ENCODE data around the gene GALNT6.
A peak's percentile ranks its signal among the peaks of the same experiment; 100 is the strongest.

The GALNT6 gene

DNA sequence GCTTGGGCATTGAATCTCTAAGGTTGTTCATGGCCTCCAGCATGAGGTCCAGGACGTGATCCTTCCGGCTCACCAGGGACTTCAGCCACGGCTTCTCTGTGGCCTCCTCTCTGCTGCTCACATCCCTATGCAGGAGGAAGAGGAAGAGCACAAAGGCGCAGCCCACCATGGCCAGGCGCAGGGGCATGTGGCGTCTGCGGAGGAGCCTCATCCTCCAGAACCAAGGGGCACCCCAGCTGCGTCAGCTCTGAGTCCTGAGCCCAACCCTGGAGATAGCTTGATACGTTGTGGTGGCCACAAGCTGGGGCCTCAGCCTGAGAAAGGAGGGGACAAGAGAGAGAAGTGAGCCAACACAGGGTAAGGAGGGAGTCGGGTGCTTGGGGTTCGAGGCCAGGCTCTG is 11.6 kb downstream of the GALNT6 start:
- DNase-seq, result no peak

DNA sequence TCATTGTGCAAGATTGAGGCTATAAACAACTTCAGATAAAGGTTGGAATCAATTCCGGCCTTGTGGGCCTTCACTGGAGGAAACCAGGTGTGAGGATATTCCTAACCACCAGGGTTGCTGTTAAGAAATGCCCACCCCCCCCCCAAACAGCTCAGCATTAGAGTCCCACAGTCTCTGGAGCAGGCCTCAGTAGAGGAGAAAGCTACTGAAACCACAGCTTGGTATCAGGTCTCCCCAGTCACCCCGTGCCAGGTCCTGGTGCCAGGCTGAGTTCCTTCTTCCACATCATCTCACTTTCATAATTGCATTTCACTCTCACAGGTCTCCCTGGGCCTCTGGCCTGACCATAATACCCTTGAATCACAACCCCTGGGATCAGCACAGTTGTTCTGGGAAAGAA is 12.5 kb downstream of the GALNT6 start:
- DNase-seq, result no peak

DNA sequence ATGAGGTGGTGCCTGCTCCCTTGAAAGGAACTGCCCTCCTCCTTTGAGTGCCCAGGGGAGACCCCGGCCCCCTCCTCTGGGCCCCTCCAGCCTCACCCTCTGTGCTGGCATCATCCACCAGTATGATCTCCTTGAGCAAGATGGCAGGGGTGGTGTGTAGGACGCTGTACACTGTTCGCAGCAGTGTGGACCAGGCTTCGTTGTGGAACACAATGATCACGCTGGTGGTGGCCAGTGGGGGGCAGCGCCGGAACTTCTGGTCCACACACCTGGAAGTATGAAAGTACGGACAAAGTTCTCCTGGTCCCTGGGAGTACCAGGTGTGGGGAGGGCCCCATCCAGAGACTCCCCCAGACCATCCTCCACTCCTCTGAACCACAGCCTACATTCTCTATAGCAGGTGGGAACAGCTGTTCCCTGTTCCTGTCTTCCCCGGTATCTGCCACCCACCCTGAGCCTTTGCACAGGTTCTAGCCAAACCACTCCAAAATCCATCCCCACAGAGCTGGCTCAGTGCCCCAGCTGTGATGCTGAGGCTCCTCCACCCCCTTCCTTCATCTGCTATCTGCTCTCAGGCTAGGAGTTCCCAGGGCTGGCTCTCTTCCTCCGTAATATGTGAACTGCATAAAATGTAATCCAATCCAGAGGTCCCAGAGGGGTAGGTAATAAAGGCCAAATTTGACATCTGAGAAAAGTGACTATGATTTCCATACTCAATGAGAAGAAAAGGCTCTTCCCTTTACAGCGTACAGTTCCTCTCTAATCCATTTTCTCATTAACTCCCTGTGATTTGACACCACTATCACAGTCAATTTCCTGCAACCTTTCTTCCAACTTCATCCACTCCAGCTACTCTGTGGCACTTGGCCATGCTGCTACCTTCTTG is 13.9 kb downstream of the GALNT6 start:
- DNase-seq, result peak; percentile 84

DNA sequence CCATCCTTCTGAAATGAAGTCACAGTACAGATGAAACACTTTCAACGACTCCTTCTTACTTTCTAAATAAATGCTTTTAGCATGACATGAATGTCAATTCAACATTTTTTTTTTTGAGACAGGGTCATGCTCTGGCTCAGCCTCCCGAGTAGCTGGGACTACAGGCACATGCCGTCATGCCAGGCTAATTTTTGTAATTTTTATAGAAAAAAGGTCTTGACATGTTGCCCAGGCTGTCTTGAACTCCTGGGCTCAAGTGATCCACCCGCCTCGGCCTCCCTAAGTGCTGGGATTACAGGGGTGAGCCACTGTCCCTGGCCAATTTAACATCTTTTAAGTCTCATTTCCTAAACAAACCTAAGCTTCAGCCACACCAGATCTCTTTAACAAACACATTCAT is 16.4 kb downstream of the GALNT6 start:
- DNase-seq, result no peak

DNA sequence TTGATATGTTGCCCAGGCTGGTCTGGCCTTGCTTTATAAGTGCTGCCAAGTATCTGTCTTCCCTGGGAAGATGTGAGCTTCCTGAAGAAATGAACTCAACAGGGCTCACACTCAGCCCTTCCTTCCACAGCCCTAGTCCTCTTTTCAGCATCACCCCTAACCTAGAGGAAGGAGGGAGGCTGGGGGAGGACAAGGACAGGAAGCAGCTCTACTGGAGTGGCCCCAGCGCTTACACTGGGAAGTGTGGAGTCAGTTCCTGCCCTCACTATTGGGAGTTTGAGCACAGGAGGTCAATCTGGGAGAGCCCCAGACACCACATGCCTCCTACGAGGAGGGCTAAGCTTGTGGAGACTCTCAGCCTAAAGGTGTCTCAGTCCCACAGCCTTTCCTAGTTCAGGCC is 16.8 kb downstream of the GALNT6 start:
- DNase-seq, result no peak

DNA sequence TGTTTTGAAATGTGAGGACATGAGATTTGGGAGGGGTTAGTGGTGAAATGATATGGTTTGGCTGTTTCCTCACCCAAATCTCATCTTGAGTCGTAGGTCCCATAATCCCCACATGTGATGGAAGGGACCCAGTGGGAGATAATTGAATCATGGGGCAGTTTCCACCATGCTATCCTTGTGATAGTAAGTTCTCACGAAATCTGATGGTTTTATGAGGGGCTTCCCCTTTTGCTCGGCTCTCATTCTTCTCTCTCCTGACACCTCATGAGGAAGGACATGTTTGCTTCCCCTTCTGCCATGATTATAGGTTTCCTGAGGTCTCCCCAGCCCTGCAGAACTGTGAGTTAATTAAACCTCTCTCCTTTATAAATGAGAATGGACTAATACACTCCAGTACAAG is 18.0 kb downstream of the GALNT6 start:
- DNase-seq, result no peak

DNA sequence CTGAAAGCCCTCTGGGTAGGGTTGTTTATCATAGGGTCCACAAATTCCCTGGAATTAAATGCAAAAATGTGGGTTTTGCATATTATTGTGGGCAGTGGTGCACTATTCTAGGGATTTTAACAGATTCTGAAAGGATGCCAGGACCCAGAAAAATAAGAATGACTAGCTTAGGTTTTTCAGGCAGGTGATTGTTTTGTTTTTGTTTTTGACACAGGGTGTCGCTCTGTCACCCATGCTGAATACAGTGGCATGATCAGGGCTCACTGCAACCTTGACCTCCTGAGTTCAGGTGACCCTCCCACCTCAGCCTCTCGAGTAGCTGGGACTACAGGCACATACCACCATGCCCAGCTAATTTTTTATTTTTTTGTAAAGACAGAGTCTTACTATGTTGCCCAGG is 19.2 kb downstream of the GALNT6 start:
- DNase-seq, result no peak

DNA sequence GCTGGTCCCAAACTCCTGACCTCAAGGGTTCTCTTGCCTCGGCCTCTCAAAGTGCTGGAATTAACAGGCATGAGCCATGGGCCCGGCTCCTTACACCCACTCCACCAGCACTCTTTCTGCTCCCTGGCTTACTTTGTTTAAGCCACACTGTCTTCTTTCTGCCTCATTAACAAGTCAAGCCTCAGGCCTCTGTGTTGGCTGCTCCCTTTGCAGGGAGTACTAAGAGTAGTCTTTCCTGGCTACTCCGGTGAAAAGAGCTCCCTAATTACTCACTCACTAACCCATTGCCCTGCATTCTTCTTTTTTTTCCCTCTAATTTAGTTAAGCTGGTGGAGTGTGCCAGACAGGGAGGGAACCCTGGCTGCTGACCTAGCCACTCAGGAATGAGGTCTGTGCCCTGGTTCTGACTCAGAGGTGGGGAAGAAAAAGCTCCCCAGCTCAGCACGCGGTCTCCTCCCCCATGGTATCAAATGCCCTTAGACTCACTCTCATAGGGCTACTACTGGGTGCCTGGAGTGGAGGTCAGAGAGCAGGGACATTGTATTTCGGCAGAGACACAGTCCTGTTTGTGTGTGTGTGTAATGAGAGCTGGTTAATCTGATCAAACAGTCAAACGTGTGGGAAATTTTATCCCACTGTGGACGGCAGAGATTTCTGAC is 19.8 kb downstream of the GALNT6 start:
- DNase-seq, result no peak

DNA sequence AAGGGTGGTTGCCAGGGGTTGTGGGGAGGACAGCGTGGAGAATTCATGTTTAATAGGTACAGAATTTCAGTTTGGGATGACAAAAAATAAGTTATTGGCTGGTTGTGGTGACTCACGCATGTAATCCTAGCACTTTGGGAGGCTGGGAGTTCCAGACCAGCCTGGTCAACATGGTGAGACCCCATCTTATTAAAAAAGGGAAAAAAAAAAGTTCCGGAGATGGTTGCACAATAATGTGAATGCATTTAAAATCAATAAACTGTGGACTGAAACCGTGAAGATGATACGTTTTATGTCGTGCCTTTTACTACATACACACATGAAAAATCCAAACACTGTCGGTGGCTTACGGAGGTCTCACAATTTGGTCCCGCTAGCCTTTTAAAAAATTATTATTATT is 20.5 kb downstream of the GALNT6 start:
- DNase-seq, result no peak

DNA sequence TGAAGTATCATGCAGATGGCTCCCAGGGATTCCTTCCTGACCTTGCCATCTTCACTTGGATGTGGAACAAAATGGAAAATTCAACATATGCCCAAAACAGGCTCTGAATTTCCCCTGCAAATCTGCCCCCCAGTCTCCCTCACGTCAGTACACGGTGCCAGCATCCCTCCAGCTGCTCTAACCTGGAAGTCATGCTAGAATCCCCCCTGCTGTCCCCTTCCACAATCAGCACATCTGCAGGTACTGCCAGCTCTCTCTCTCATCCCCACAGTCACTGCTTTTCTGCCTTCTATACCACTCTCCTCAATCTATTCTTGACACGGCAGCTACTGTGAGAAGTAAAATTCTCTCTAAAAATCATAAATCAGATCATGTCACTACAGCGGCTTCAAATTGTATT is 21.6 kb downstream of the GALNT6 start:
- no peak for DNase-seq

DNA sequence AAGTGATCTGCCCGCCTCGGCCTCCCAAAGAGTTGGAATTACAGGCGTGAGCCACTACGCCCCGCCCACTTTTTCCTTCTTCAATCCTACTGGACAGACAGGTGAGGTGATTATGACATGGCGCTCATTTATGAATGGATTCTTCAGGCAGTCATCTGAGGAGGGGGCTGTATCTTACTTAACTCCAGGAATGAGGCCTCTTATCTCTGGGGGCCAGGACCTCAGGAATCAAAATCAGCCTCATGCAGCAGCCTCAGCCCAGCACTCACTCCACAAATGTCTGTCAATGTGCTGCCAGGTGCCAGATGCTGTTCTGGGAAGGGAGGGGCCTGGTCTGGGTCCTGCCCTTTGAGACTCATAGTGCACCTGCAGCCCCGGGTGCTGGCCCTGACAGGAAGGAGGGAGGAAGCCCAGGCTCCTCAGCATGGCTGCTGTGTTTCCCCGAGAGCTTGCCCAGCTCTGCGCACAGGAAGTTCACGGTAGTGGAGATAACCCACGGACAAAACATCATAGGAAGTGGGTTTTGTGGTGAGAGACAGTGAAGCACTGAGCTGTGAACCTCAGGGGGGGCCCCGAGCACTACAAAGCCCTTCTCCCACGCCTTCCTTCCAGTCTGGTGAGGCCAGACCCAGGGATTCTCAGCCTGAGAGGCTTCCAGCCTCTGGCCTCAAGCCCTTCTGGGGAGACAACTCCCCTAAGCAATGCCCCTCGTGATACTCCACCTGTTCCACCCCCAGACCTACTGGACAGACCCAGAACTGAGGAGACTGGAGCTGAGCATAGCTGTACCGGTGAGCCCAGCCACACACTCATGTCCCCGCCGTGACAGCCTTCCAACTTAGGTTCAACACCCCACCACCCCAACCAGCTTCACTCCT is 22.3 kb downstream of the GALNT6 start:
- no peak for DNase-seq

DNA sequence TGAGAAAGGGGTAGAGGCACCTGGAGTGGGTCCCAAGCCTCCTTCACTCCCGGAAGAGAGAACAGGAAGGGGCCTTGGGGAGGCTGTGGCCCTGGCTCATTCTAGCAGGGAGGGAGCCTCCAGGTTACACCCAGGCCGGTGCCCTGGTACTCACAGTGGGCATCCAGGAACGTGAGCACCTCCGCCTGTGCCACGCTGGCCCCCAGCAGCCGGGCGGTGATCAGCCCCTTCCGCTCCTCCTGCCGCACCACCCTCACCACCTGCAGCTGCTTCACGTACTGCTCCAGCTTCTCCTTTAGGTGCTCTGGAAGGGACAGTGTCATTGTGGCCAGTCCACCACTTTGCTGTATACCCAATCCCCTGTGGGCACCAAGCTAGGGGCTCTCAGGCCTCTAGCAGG is 25.9 kb downstream of the GALNT6 start:
- no peak for DNase-seq

DNA sequence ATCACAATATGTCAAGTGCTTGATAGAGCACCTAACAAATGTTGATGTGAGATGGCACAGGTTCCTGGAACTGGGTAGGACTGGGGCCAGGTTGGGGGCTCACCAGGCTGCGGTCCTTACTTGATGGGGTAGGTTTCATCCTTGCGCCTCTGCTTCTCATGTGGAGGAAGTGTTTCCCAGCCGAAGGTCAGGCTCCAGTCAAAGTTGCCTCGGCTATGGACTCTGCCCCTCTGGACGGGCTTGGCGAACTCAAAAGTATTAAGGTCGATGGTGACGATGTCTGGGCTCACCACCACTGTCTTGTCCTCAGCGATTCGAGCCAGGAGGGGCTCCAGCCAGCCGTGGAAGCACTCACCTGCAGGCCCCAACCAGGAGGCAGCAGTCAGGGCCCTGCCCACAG is 27.2 kb downstream of the GALNT6 start:
- no peak for DNase-seq

DNA sequence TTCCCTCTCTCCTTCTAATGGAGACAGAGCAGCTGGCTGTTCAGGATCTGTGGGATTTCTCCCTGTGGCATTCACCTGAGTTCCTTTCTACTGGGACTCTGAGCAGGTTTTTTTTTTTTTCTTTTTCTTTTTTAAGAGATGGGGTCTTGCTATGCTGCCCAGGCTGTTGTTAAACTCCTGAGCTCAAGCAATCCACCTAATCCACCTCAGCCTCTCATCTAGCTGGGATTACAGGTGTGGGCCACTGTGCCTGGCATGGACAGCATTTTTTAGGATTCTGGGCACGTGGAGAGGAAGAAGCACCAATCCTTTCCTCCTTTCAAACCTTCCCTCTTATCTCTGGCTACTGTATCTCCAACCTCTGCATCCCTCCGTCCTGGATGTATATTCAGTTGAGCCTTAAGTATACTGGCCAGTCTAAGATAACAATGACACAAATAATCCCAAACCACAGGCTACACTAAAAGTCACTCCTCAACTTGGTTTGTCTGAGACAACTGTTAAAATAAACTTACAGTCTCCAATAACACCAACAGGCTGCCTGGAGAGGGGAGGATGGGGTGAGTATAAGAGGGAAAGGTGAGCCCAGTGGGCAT is 28.4 kb downstream of the GALNT6 start:
- DNase-seq, result no peak

DNA sequence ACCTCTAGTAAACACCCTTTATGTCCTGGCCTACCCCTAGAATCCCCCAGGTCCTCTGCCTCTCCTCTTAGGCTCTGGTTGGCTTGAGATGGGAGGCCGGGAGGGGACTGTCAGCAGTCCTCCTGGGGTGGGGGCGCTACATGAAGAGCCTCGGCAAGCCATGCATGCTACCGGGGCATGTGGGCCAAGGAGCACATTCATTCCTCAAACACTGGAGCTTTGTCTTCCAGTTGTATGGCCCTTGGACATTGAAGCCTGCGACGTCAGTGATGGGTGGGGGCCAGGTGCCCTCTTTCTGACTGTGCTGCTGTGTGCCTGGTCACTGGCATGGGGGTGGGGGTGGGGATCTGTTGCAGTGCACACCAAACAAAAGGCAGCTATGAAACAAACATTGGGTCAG is 28.9 kb downstream of the GALNT6 start:
- no peak for DNase-seq

DNA sequence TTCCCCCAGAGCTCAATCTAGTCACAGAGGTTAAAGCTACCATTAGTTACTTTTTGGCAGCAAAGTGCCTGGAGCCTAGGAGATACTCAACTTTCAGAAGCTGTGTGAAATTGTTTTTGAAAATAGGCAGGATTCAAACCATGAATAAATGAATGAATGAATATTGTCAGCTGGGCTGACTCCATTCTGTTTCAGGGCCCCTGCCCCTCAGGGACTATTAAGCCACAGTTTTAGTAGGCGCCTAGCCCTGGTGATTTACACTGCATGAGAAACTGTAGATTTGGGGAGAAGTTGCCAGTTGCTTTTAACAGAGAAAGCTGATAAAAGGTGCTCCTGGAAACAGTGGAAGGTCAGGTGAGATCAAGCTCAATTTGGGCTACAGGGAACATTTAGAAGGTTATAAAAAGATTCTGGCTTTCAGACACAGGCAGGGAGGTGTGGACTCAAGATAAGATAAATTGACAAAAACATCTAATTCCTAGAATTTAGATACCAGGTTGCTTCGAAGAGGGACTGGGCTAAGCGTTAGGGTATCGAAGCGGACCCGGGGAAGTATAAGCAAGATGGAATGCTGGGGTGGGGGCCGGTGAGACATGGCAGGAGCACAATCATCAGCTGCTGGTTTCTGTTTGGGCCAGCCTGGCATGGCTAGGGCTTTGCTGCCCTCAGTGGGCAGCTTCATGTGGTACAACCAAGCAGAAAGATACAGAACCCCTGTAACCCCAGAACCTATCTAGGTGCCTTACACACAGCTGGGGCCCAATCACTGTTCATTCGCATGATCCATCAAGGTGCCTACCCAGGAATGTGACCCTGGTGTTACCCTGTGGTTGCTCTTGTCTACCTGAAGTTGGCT is 29.8 kb downstream of the GALNT6 start:
- no peak for DNase-seq

DNA sequence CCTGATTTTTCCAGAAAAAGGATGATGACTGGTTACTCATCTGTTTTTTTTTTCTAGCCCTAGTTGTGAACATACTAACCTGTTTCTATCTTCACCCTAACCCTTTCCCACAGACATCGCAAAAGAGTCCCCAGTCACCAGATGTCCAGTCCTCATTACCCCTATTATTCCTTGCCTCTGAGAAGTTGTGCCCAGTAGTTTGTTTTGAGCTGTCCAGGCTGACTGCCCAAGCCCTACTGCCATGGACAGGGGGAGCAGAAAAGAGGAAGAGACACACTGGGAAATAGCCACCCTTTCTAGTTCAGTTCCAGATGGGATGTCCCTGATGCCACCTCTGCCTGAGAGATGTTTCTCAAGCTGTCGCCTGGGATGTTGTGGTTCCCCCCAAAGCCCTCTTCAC is 30.9 kb downstream of the GALNT6 start:
- no peak for DNase-seq

DNA sequence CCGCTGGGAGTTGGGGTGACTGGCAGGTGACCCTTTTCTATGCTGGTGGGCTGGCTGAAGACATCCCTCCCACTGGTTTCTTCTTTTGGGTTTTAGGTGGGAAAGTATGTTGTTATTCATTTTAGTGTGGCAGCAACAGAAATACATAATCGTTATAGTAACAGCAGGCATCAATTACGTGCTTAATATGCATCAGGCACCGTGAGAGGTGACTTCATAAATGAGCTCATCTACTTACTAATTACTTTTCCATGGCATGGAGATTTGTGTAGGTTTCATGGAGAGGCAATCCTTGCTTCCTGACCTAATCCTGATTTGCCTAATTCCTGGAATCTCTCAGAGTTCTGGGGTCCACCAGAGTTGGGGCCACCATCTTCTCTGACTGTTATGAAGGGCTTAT is 31.4 kb downstream of the GALNT6 start:
- DNase-seq, result no peak

DNA sequence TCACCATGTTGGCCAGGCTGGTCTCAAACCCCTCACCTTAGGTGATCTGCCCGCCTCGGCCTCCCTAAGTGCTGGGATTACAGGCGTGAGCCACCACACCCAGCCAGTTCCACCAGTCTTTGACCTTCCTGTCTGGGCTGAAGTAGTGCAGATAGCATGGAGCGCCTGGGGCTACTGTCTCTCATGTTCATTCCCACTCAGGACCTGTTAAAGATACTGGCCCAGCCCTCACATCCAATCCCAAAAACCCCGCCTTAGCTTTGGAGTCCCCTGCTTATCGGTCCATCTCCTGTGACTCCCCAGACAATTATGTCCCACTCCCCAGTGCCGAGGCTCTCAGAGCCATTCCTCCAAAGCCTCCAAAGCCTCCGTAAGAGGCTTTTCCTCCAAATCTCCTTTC is 32.7 kb downstream of the GALNT6 start:
- no peak for DNase-seq

DNA sequence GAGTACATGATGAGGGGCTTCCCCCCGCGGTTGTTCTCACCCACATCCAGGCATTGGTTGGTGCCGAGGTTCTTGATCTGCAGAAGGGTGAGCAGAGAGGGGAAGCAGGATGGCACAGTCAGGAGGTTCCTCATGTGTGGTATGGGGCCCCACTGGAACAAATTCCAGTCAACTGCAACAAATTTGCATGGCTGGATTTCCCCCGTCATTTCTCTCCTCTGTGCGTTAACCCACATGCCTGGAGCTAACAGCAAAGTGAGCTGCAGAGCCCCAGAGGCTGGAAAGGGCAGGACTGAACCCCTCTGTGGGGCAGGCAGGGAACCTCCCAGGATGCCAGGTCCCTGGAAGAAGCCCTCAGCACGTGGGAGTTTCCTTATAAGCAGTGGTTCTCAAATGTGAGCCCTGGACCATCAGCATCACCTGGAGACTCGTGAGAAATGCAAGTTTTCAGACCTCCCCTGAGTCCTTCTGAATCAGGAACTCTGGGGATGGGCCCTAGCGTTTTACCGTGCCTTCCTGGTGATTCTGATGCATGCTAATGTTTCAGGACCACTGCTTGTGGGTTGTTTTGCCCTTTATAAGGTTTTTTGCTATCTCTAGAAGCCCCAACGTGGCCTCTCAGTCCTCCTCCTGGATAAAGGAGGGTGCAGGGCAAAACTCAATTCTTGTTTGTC is 33.7 kb downstream of the GALNT6 start:
- DNase-seq, result no peak

DNA sequence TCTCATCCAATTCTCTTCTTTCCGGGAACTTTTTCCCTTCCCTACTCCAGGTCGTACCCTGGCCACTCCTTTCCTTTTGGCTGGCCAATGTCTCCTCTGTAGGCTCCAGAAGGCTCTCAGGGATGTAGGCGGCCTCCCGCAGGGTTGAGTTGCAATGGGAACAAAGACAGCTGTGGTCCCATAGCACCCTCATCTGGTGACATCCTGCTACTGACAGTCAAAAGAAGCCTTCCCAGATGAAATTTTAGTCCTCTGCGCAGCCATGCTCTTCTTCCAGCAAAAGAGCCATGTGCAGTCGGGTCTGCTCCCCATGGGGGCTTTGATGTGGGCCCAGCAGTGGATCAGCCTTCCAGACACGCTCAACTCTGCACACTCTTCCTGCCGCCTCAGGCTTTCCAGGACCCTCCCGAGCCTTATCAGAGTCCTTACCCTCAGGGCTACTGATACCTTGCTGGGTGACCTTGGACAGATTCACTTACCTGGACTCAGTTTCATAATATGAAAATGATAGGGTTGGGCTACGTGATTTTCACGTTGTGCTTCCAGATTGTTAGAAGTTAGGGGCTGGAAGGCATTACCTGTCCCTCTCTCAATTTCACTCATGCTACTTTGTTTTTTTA is 39.2 kb downstream of the GALNT6 start:
- DNase-seq, result no peak
